HCT116 (cell line): ENCODE results near the gene CYB561A3. TPM values are rescaled to one million over a fixed set of nuclear protein-coding genes. Genes with fewer than 3 reads are reported as not detected.

Experiments
- ATAC-seq: fragments of 200-7000 bp; cut with Tn5 transposase; 2 replicates; pipeline ENCODE4 v1.9.1; 2020; ENCODE audit warnings: mild to moderate bottlenecking, moderate library complexity
- BruUV-seq: library from RNA; stranded (reverse); fragments of 400-500 nt; replicated peaks from 2 replicates; lab custom pipeline; 2021; lab: Mats Ljungman, UMichigan
- CTCF ChIA-PET: fragments of 300-600 bp; sonication (Branson Sonifier 250); formaldehyde crosslinking; loops from one replicate; lab custom pipeline; 2021; ENCODE audit warnings: antibody characterized with exemption; lab: Charles Lee
- POLR2A ChIA-PET: fragments of 300-600, 350-600 bp; sonication (Branson Sonifier 250); formaldehyde crosslinking; loops from one replicate; lab custom pipeline; 2021; ENCODE audit warnings: antibody characterized with exemption; lab: Charles Lee
- RAD21 ChIA-PET, 2 experiments: fragments of 300-600 bp; sonication (Branson Sonifier 250); formaldehyde crosslinking; loops; one replicate each; lab custom pipeline; 2023; ENCODE audit warnings: low total read pairs in 2 of 2; ENCODE audit not compliant: uncharacterized antibody in 2 of 2, unreplicated experiment in 2 of 2, low non-redundant PET in 1 of 2; lab: Charles Lee
- DNase-seq: peaks from one replicate; pipeline ENCODE4 v3.0.0-alpha.2; 2010; ENCODE audit warnings: low read depth, low spot score
- H2AFZ ChIP-seq: fragments of 200-600 bp; shearing (Covaris generic), sonication (generic); 2 replicates; pipeline ENCODE4 v1.6.1; 2017; ENCODE audit warnings: low read depth, mixed run types, mixed read lengths, antibody characterized with exemption, low read length; ENCODE audit not compliant: poor library complexity, severe bottlenecking
- H3K27ac ChIP-seq: 2 replicates; pipeline ENCODE4 v1.5.1; 2012; ENCODE audit warnings: low read depth, low read length
- H3K27me3 ChIP-seq: fragments of 200-600 bp; sonication (generic); 2 replicates; pipeline ENCODE4 v1.6.1; 2016; ENCODE audit warnings: mixed run types, low read length, mixed read lengths; ENCODE audit not compliant: insufficient read depth
- H3K36me3 ChIP-seq, 2 experiments: fragments of 200-500 bp in 1 of 2; fragments of 200-600 bp in 1 of 2; sonication (Bioruptor generic) in 1 of 2; sonication (generic) in 1 of 2; 2 replicates each; pipeline versions ENCODE4 v1.5.1 to v1.6.1; 2014 to 2016; ENCODE audit warnings: low read length in 2 of 2, inconsistent platforms in 1 of 2, mixed read lengths in 1 of 2, mixed run types in 1 of 2; ENCODE audit not compliant: insufficient read depth in 2 of 2, control insufficient read depth in 1 of 2
- H3K4me1 ChIP-seq, 2 experiments: fragments of 200-600 bp in 1 of 2; sonication (generic) in 1 of 2; 2 replicates each; pipeline versions ENCODE4 v1.5.1 to v1.6.1; 2012 to 2017; ENCODE audit warnings: low read length in 2 of 2, inconsistent platforms in 1 of 2, mild to moderate bottlenecking in 1 of 2, mixed read lengths in 1 of 2, mixed run types in 1 of 2, moderate library complexity in 1 of 2; ENCODE audit not compliant: insufficient read depth in 2 of 2, control insufficient read depth in 1 of 2
- H3K4me2 ChIP-seq: fragments of 200-600 bp; sonication (generic); 2 replicates; pipeline ENCODE4 v1.6.1; 2017; ENCODE audit warnings: mixed run types, low read length, mixed read lengths
- H3K4me3 ChIP-seq, 2 experiments: fragments of 200-600 bp in 1 of 2; sonication (generic) in 1 of 2; replicated peaks in 1 of 2; 2 replicates each; pipeline ENCODE4 v1.5.1; 2011 to 2016; ENCODE audit warnings: low read length in 2 of 2, control low read depth in 1 of 2, low read depth in 1 of 2, mild to moderate bottlenecking in 1 of 2, mixed read lengths in 1 of 2, mixed run types in 1 of 2
- H3K79me2 ChIP-seq: fragments of 200-600 bp; sonication (generic); 2 replicates; pipeline ENCODE4 v1.6.1; 2017; ENCODE audit warnings: mild to moderate bottlenecking, mixed run types, low read length, moderate library complexity, mixed read lengths; ENCODE audit not compliant: insufficient read depth
- H3K9ac ChIP-seq: fragments of 200-600 bp; sonication (generic); 2 replicates; pipeline ENCODE4 v1.6.1; 2016; ENCODE audit warnings: low read length, mixed read lengths
- H3K9me2 ChIP-seq: fragments of 200-600 bp; sonication (generic), shearing (Covaris generic); 2 replicates; pipeline ENCODE4 v1.6.1; 2017; ENCODE audit warnings: mixed run types, mild to moderate bottlenecking, moderate library complexity; ENCODE audit not compliant: insufficient read depth
- H3K9me3 ChIP-seq, 2 experiments: fragments of 200-500 bp in 1 of 2; fragments of 200-600 bp in 1 of 2; sonication (Bioruptor generic) in 1 of 2; sonication (generic) in 1 of 2; 2 replicates each; pipeline ENCODE4 v1.6.1; 2014 to 2017; ENCODE audit warnings: low read length in 2 of 2, mixed read lengths in 2 of 2, inconsistent platforms in 1 of 2, low read depth in 1 of 2, mild to moderate bottlenecking in 1 of 2, mixed run types in 1 of 2, moderate library complexity in 1 of 2; ENCODE audit not compliant: control insufficient read depth in 1 of 2, insufficient read depth in 1 of 2
- H4K20me1 ChIP-seq: fragments of 200-600 bp; sonication (generic), shearing (Covaris generic); 2 replicates; pipeline ENCODE4 v1.6.1; 2017; ENCODE audit warnings: mixed run types, mild to moderate bottlenecking, moderate library complexity; ENCODE audit not compliant: insufficient read depth
- ELF1 ChIP-seq: IDR thresholded peaks from 2 replicates; pipeline ENCODE4 v1.6.1; 2012; ENCODE audit warnings: low read depth, borderline replicate concordance
- FOSL1 ChIP-seq: IDR thresholded peaks from 2 replicates; pipeline ENCODE4 v1.6.1; 2012; ENCODE audit warnings: low read depth
- POLR2AphosphoS5 ChIP-seq: IDR thresholded peaks from 2 replicates; pipeline ENCODE4 v1.6.1; 2011; ENCODE audit warnings: mild to moderate bottlenecking, low read depth, low read length, moderate library complexity
- SRF ChIP-seq: IDR thresholded peaks from 2 replicates; pipeline ENCODE4 v1.6.1; 2012; ENCODE audit warnings: low read depth
- TCF7L2 ChIP-seq: IDR thresholded peaks from 2 replicates; pipeline ENCODE4 v1.7.0; 2011; ENCODE audit warnings: borderline replicate concordance, inconsistent platforms; ENCODE audit not compliant: insufficient read depth, insufficient read length; ENCODE audit errors: extremely low read depth
- intact Hi-C: fragments of 100-400 bp; cut with micrococcal nuclease; formaldehyde crosslinking; loops from 2 replicates; pipeline ENCODE4 v1.10.0; 2022
- total RNA-seq: library from RNA; stranded (reverse); gene quantifications from one replicate; pipeline ENCODE4 v1.2.1, GENCODE V29; 2021; ENCODE audit not compliant: unreplicated experiment
- TF ChIP-seq, protein P1 (sequence below): IDR thresholded peaks from 2 replicates; pipeline ENCODE4 v1.6.1; 2012

CYB561A3 gene
- total RNA-seq, 1 experiment from 2014 or later, result 34.1 TPM

DNA sequence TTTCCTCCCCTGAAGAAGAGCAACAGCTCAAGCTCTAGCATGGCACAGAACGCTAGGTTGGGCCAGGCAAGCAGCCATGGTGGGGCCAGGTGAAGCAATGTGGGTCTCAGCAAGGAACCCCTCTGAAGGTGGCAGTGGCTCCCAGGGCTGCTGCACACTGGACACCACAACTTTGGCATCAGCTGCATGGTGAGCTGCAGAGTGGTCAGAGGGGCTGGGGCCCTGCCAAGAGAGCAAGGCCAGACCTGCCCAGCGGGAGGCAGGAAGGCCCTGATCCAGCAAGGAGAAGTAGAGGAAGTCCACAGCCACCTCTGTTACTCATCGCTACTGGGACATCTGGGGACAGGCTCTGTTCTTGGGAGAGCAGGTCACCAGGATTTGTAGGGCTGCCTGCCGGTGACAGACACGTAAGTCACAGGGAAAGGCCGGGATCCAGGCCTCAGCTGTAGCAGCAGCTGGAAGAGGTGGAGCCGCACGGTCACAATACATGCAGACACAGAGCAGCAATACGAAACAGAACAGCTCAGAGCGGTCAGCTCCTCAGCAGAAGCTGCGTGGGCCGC is 12.4 kb downstream of the CYB561A3 start:
- Histone ChIP-seq H2AFZ (no peak overlapping the region), H3K9ac (no peak overlapping the region), H3K27me3 (no peaks in the 10 kb centered on the region), H3K79me2 (no peaks in the 10 kb centered on the region), H3K9me3 (no peaks in the 10 kb centered on the region), H3K9me2 (no peaks in the 10 kb centered on the region), H3K36me3 (peaks cover 7 to 10% of the 10 kb centered on the region in 2 experiments; a peak in 3 of 4 replicates), H4K20me1 (no peaks in the 10 kb centered on the region), H3K4me3 (no peak overlapping the region), H3K27ac (no peak overlapping the region), H3K4me2 (no peak overlapping the region), H3K4me1 (no peaks in the 10 kb centered on the region)
- CTCF ChIA-PET, result interaction anchor here (2.1 kb wide), 1 partner anchor 13 kb away, joined by 14 read pairs; no protein-coding TSS in a partner anchor
- DNase-seq, result no peak
- intact Hi-C loops, result no loop called here
- POLR2A ChIA-PET, result interaction anchor here (1.8 kb wide), 1 partner anchor 12 kb away, joined by 5 read pairs; the partner anchor contains the start of genes CYB561A3 and TMEM138
- no TSS peak for BruUV-seq
- RAD21 ChIA-PET, result no interaction called here
- no peak for ATAC-seq
- TF ChIP-seq FOSL1 (no peak), SRF (no peak), ELF1 (no peak)
- TF ChIP-seq, protein P1, sequence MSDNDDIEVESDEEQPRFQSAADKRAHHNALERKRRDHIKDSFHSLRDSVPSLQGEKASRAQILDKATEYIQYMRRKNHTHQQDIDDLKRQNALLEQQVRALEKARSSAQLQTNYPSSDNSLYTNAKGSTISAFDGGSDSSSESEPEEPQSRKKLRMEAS, result no peak

DNA sequence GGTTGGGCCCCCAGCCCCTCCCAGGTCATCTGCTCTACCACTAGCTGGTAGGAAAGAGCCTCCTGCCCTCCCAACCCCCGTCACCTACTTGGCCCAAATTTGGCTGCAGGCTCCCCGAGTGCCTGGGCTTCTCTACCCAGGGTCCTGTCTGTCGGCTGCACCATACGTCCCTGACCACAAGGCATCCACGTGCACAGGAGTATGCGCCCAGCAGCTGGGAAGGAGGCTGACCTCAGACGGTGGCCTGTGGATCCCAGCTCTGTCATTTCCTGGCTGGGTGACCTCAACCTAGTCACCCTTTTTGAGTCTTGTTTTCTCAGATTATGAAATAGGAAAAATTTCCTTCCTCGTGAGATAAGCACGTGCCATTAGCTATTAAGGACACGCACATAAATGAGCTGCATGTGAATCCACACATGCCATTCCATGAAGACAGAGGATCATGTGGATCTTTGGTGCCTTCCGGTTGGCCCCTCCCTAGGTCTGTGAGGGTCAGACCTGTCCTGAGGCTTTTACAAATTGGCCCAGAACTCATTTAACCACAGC is 13.7 kb downstream of the CYB561A3 start:
- H3K4me3 ChIP-seq, result no peak overlapping the region
- no peaks in the 10 kb centered on the region for H3K4me1 ChIP-seq
- H3K27me3 ChIP-seq, result no peaks in the 10 kb centered on the region
- H3K27ac ChIP-seq, result no peak overlapping the region
- no peaks in the 10 kb centered on the region for H4K20me1 ChIP-seq
- POLR2A ChIA-PET, result interaction anchor here (1.2 to 1.5 kb wide), 2 partner anchors 12 to 14 kb away, joined by 3 to 6 read pairs; partner anchors contain the start of genes CYB561A3 and TMEM138
- no peak for DNase-seq
- no peak overlapping the region for H3K9ac ChIP-seq
- H3K4me2 ChIP-seq, result no peak overlapping the region
- RAD21 ChIA-PET, result no interaction called here
- H3K9me3 ChIP-seq, result no peaks in the 10 kb centered on the region
- no TSS peak for BruUV-seq
- CTCF ChIA-PET, result interaction anchor here (2.1 kb wide), 1 partner anchor 12 kb away, joined by 14 read pairs; no protein-coding TSS in a partner anchor
- ATAC-seq, result peak; percentile 36; the same call in 1 of the 2 replicates
- H3K9me2 ChIP-seq, result no peaks in the 10 kb centered on the region
- TF ChIP-seq TCF7L2 (no peak), POLR2AphosphoS5 (peak; percentile 28; the same call in 1 of the 2 replicates)
- intact Hi-C loops, result no loop called here
- H2AFZ ChIP-seq, result no peak overlapping the region
- peaks cover 10 to 11% of the 10 kb centered on the region in 2 experiments; a peak in 3 of 4 replicates for H3K36me3 ChIP-seq
- no peaks in the 10 kb centered on the region for H3K79me2 ChIP-seq
